HEK293 (cell line): Measurements from ENCODE around the gene PIP5K1C.

ENCODE experiments used
- CTCF ChIA-PET: fragments of 350-600 bp; formaldehyde crosslinking; extraction: SDS; loops from one replicate; lab custom pipeline; 2021; ENCODE audit warnings: antibody characterized with exemption; lab: Yijun Ruan, JAX
- POLR2A ChIA-PET: fragments of 300-600 bp; formaldehyde crosslinking; extraction: SDS; loops from one replicate; lab custom pipeline; 2020; ENCODE audit warnings: antibody characterized with exemption, inconsistent platforms; lab: Yijun Ruan, JAX
- H3K27ac ChIP-seq: fragments of 200-500 bp; sonication (Bioruptor generic); 2 replicates; pipeline ENCODE4 v1.5.1; 2014; ENCODE audit warnings: low read depth, low read length, control low read depth, inconsistent platforms; ENCODE audit errors: extremely low read depth
- H3K36me3 ChIP-seq, 2 experiments: fragments of 200-500 bp in 1 of 2; sonication (Bioruptor generic) in 1 of 2; 1 replicate in 1 of 2; 2 replicates in 1 of 2; pipeline ENCODE4 v1.5.1; 2014 to 2017; ENCODE audit warnings: inconsistent platforms in 2 of 2, low read length in 2 of 2; ENCODE audit not compliant: control insufficient read depth in 2 of 2, insufficient read depth in 1 of 2
- H3K4me1 ChIP-seq: fragments of 200-500 bp; sonication (Bioruptor generic); 2 replicates; pipeline ENCODE4 v1.5.1; 2014; ENCODE audit warnings: mild to moderate bottlenecking, low read length, inconsistent platforms; ENCODE audit not compliant: control insufficient read depth, insufficient read depth
- H3K4me3 ChIP-seq: 2 replicates; pipeline ENCODE4 v1.5.1; 2011; ENCODE audit warnings: low read depth, mild to moderate bottlenecking, control low read depth, low read length, moderate library complexity
- H3K9me3 ChIP-seq: fragments of 200-500 bp; sonication (Bioruptor generic); 2 replicates; pipeline ENCODE4 v1.5.1; 2014; ENCODE audit warnings: low read depth, low read length, inconsistent platforms; ENCODE audit not compliant: control insufficient read depth, insufficient read depth
- AEBP2 ChIP-seq: fragments of 450-650 bp; formaldehyde crosslinking; IDR thresholded peaks from 2 replicates; pipeline ENCODE4 v1.5.1; 2016; ENCODE audit warnings: missing biosample characterization, missing genetic modification characterization, borderline replicate concordance
- HOXA7 ChIP-seq: sonication (generic); formaldehyde crosslinking; IDR thresholded peaks from 2 replicates; pipeline ENCODE4 v1.8.1; 2022; ENCODE audit warnings: missing genetic modification reagents, borderline replicate concordance
- HOXC10 ChIP-seq: sonication (generic); formaldehyde crosslinking; IDR thresholded peaks from 2 replicates; pipeline ENCODE4 v1.8.1; 2023; ENCODE audit warnings: mild to moderate bottlenecking, missing genetic modification reagents
- PRDM6 ChIP-seq: fragments of 450-650 bp; formaldehyde crosslinking; IDR thresholded peaks from 2 replicates; pipeline ENCODE4 v1.5.1; 2017; ENCODE audit warnings: missing biosample characterization, missing genetic modification characterization
- SP7 ChIP-seq: fragments of 450-650 bp; formaldehyde crosslinking; IDR thresholded peaks from 2 replicates; pipeline ENCODE4 v1.5.1; 2016; ENCODE audit warnings: missing biosample characterization, missing genetic modification characterization
- TSHZ1 ChIP-seq: fragments of 450-650 bp; formaldehyde crosslinking; IDR thresholded peaks from 2 replicates; pipeline ENCODE4 v1.5.1; 2016; ENCODE audit warnings: missing biosample characterization, missing genetic modification characterization, borderline replicate concordance
- ZBTB49 ChIP-seq: fragments of 450-650 bp; formaldehyde crosslinking; IDR thresholded peaks from 2 replicates; pipeline ENCODE4 v1.5.1; 2016; ENCODE audit warnings: missing biosample characterization, missing genetic modification characterization, low read depth
- ZBTB6 ChIP-seq: fragments of 450-650 bp; formaldehyde crosslinking; IDR thresholded peaks from 2 replicates; pipeline ENCODE4 v1.5.1; 2017; ENCODE audit warnings: missing biosample characterization, missing genetic modification characterization
- ZNF184 ChIP-seq: fragments of 450-650 bp; IDR thresholded peaks from 2 replicates; pipeline ENCODE4 v1.5.1; 2018; ENCODE audit warnings: missing biosample characterization, mild to moderate bottlenecking, missing genetic modification characterization
- ZNF202 ChIP-seq: fragments of 450-650 bp; formaldehyde crosslinking; IDR thresholded peaks from 2 replicates; pipeline ENCODE4 v1.5.1; 2016; ENCODE audit warnings: missing biosample characterization, missing genetic modification characterization, borderline replicate concordance
- ZNF214 ChIP-seq: fragments of 450-650 bp; formaldehyde crosslinking; IDR thresholded peaks from 2 replicates; pipeline ENCODE4 v1.5.1; 2017; ENCODE audit warnings: missing biosample characterization, mild to moderate bottlenecking, missing genetic modification characterization, borderline replicate concordance
- ZNF366 ChIP-seq: fragments of 450-650 bp; formaldehyde crosslinking; conservative IDR thresholded peaks from 2 replicates; pipeline ENCODE4 v1.5.1; 2016; ENCODE audit warnings: missing biosample characterization, missing genetic modification characterization
- ZNF394 ChIP-seq: fragments of 450-650 bp; formaldehyde crosslinking; IDR thresholded peaks from 2 replicates; pipeline ENCODE4 v1.5.1; 2016; ENCODE audit warnings: missing biosample characterization, missing genetic modification characterization, mild to moderate bottlenecking, moderate library complexity, borderline replicate concordance
- ZNF426 ChIP-seq: fragments of 450-650 bp; formaldehyde crosslinking; IDR thresholded peaks from 2 replicates; pipeline ENCODE4 v1.5.1; 2017; ENCODE audit warnings: missing biosample characterization, missing genetic modification characterization, mild to moderate bottlenecking, inconsistent platforms, moderate library complexity
- ZNF473 ChIP-seq: fragments of 450-650 bp; formaldehyde crosslinking; IDR thresholded peaks from 2 replicates; pipeline ENCODE4 v1.5.1; 2017; ENCODE audit warnings: missing biosample characterization, missing genetic modification characterization
- ZNF514 ChIP-seq: fragments of 450-650 bp; formaldehyde crosslinking; IDR thresholded peaks from 2 replicates; pipeline ENCODE4 v1.5.1; 2016; ENCODE audit warnings: missing biosample characterization, missing genetic modification characterization
- ZNF555 ChIP-seq: fragments of 450-650 bp; formaldehyde crosslinking; conservative IDR thresholded peaks from 2 replicates; pipeline ENCODE4 v1.5.1; 2017; ENCODE audit warnings: missing biosample characterization, mild to moderate bottlenecking, missing genetic modification characterization, inconsistent platforms
- ZNF571 ChIP-seq: fragments of 450-650 bp; formaldehyde crosslinking; IDR thresholded peaks from 2 replicates; pipeline ENCODE4 v1.5.0; 2017; ENCODE audit warnings: missing biosample characterization, missing genetic modification characterization
- ZNF843 ChIP-seq: fragments of 450-650 bp; formaldehyde crosslinking; IDR thresholded peaks from 2 replicates; pipeline ENCODE4 v1.5.1; 2016; ENCODE audit warnings: missing biosample characterization, missing genetic modification characterization
- ZSCAN30 ChIP-seq: fragments of 450-650 bp; IDR thresholded peaks from 2 replicates; pipeline ENCODE4 v1.5.1; 2018; ENCODE audit warnings: missing biosample characterization, mild to moderate bottlenecking, missing genetic modification characterization, moderate library complexity

PIP5K1C gene

GRCh38 chr19:3658870-3659745 lies 41.2 kb downstream of the PIP5K1C start:
- Histone ChIP-seq H3K27ac (no peak overlapping the region), H3K9me3 (no peaks in the 10 kb centered on the region), H3K36me3 (peaks cover 0 to 66% of the 10 kb centered on the region in 2 experiments; a peak in 2 of 3 replicates), H3K4me3 (no peak overlapping the region), H3K4me1 (no peaks in the 10 kb centered on the region)
- no peak for TF ChIP-seq ZNF571 (tag by site-specific recombination)
- no peak for TF ChIP-seq ZNF843 (tag by site-specific recombination)
- TF ChIP-seq ZBTB49 (tag by site-specific recombination): no peak
- TF ChIP-seq ZBTB6 (tag by site-specific recombination): no peak
- no peak for TF ChIP-seq ZNF366 (tag by site-specific recombination)
- TF ChIP-seq SP7: no peak
- TF ChIP-seq ZNF473 (tag by site-specific recombination): no peak
- TF ChIP-seq ZNF214: no peak
- TF ChIP-seq ZNF202: no peak
- no peak for TF ChIP-seq HOXC10
- no peak for TF ChIP-seq PRDM6
- TF ChIP-seq ZNF426: no peak
- TF ChIP-seq AEBP2: no peak
- TF ChIP-seq HOXA7 (CRISPR knock-in tag): no peak
- TF ChIP-seq ZNF514 (tag by site-specific recombination): no peak
- TF ChIP-seq ZNF555 (tag by site-specific recombination): no peak
- no peak for TF ChIP-seq TSHZ1
- no peak for TF ChIP-seq ZSCAN30 (tag by site-specific recombination)
- no peak for TF ChIP-seq ZNF184 (tag by site-specific recombination)
- TF ChIP-seq ZNF394 (tag by site-specific recombination): no peak
- CTCF ChIA-PET: interaction anchor here (0.6 kb wide), 2 partner anchors 98 to 1035 kb away, joined by 4 read pairs; no protein-coding TSS in a partner anchor
- POLR2A ChIA-PET: no interaction called here
